PC-9 (cell line): ENCODE measurements around the gene ORMDL3.

ENCODE experiments used
- CTCF ChIP-seq: fragments of 200-600 bp; sonication (generic); conservative IDR thresholded peaks from 2 replicates; pipeline ENCODE4 v1.6.1; 2017; ENCODE audit warnings: mixed run types, antibody characterized with exemption, mild to moderate bottlenecking, moderate library complexity
- EZH2 ChIP-seq: fragments of 200-600 bp; sonication (generic); IDR thresholded peaks from 2 replicates; pipeline ENCODE4 v1.8.0; 2017; ENCODE audit warnings: antibody characterized with exemption, low read depth

DNA sequence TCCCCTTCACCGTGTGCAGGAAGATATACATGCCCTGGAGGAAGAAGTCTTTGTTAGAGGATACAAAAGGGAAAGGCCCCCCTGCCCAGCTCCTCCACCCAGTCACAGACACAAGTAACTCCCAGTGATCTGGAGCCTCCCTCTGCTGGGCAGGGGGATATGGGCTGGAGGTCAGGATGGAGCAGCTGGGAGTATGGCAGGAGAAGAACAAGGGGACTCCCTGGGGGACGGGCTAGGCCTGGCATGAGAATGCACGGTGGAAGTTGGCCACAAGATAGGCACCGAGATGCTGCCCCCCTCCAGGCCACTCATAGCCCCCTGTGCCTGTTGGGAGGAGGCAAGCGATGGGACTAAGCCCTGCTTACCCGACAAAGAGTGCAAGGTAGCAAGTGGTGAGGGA lies 4.2 kb downstream of the ORMDL3 start:
- TF ChIP-seq CTCF (no peak), EZH2 (no peak)
